Measurements from ENCODE around the gene SETD5. TPM values are rescaled to one million over a fixed set of nuclear protein-coding genes. Genes with fewer than 3 reads are reported as not detected.

SETD5 gene
- total RNA-seq, 3 donors from 2014 or later: 63.0 to 135 (median 118) TPM

- Histone ChIP-seq H3K9me3 (no peaks in the 10 kb centered on the region), H3K27me3 (no peaks in the 10 kb centered on the region), H3K36me3 (no peaks in the 10 kb centered on the region), H3K4me3 (peak overlapping the region; percentile 95 to 97 (median 95)), H3K4me1 (peaks cover 3 to 37% of the 10 kb centered on the region in 2 donors), H3K27ac (peak overlapping the region; percentile 100)
- intact Hi-C loops (cut with DNase I; ENCODE audit: low total_unique reads): loop anchor here (10.0 kb wide), 1 partner anchor 397 kb away; the partner anchor contains the start of genes ARPC4 and TADA3
- peak; percentile 52 to 54 for DNase-seq (ENCODE audit: low spot score in 2 of 2)
- peak; percentile 46 for TF ChIP-seq POLR2A (IDR thresholded peaks at IDR 0.05)
- TF ChIP-seq, protein P1, sequence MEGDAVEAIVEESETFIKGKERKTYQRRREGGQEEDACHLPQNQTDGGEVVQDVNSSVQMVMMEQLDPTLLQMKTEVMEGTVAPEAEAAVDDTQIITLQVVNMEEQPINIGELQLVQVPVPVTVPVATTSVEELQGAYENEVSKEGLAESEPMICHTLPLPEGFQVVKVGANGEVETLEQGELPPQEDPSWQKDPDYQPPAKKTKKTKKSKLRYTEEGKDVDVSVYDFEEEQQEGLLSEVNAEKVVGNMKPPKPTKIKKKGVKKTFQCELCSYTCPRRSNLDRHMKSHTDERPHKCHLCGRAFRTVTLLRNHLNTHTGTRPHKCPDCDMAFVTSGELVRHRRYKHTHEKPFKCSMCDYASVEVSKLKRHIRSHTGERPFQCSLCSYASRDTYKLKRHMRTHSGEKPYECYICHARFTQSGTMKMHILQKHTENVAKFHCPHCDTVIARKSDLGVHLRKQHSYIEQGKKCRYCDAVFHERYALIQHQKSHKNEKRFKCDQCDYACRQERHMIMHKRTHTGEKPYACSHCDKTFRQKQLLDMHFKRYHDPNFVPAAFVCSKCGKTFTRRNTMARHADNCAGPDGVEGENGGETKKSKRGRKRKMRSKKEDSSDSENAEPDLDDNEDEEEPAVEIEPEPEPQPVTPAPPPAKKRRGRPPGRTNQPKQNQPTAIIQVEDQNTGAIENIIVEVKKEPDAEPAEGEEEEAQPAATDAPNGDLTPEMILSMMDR (IDR thresholded peaks at IDR 0.05): no peak
- peak in 2 of 3 donors; percentile 30 to 39 for TF ChIP-seq POLR2AphosphoS5 (IDR thresholded peaks at IDR 0.05)
Observed at GRCh38 chr3:9397906-9398699, 688 bp downstream of the SETD5 start.

GRCh38 chr3:9398700-9399336 lies 1.4 kb downstream of the SETD5 start:
- H3K27ac ChIP-seq: peak overlapping the region; percentile 100
- no peaks in the 10 kb centered on the region for H3K36me3 ChIP-seq
- TF ChIP-seq POLR2A (IDR thresholded peaks at IDR 0.05) (no peak), POLR2AphosphoS5 (IDR thresholded peaks at IDR 0.05) (no peak)
- TF ChIP-seq, protein P1 (IDR thresholded peaks at IDR 0.05): no peak
- H3K27me3 ChIP-seq: no peaks in the 10 kb centered on the region
- intact Hi-C loops (cut with DNase I; ENCODE audit: low total_unique reads): loop anchor here (10.0 kb wide), 1 partner anchor 396 kb away; the partner anchor contains the start of genes ARPC4 and TADA3
- DNase-seq (ENCODE audit: low spot score in 2 of 2): no peak
- peak overlapping the region; percentile 95 to 97 (median 95) for H3K4me3 ChIP-seq
- peaks cover 3 to 41% of the 10 kb centered on the region in 2 donors for H3K4me1 ChIP-seq
- no peaks in the 10 kb centered on the region for H3K9me3 ChIP-seq

DNA sequence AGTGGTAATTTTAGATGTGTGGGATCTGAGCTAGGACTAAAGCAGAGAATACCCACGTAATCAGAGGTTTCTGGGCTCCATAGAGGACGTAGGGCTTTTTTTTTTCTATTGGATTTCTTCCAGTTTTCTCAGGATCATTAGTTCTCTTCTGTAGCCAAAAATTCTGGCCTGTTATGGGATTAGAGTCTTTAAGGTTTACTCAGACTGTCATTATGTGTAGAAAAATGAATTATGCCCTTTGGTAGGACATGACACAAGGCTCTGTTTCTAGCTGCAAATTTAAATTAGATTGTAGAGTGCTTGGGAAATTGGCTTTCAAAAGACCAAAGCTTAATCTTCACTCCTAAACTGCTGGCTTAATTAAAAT lies 1.9 kb downstream of the SETD5 start:
- Histone ChIP-seq H3K4me1 (peaks cover 3 to 38% of the 10 kb centered on the region in 2 donors), H3K4me3 (peak overlapping the region; percentile 95 to 97 (median 95)), H3K27ac (peak overlapping the region; percentile 100), H3K36me3 (no peaks in the 10 kb centered on the region), H3K9me3 (no peaks in the 10 kb centered on the region), H3K27me3 (no peaks in the 10 kb centered on the region)
- no peak for DNase-seq (ENCODE audit: low spot score in 2 of 2)
- TF ChIP-seq, protein P1 (IDR thresholded peaks at IDR 0.05): no peak
- no peak for TF ChIP-seq POLR2A (IDR thresholded peaks at IDR 0.05)
- no peak for TF ChIP-seq POLR2AphosphoS5 (IDR thresholded peaks at IDR 0.05)
- intact Hi-C loops (cut with DNase I; ENCODE audit: low total_unique reads): loop anchor here (10.0 kb wide), 1 partner anchor 395 kb away; the partner anchor contains the start of genes ARPC4 and TADA3

DNA sequence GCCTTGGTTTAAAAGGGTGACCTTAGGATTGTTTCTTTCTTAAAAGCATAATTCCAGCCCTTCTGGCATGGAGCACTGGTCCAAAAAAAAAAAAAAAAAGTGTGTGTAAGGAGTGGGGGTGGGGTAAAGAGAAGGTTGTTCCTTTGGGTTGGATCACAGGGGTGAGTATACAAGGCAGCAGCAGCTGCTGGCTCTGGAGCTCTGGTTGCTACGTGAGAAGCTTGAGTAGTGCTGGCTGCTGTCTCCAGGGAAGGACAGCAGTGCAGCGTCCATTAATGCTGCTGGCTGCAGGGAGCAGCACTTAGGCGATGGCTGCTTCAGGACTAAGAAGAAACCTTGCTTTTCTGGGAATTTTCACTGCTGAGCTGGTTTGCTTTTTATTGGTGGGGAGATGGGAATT lies 2.3 kb downstream of the SETD5 start:
- no peaks in the 10 kb centered on the region for H3K36me3 ChIP-seq
- peak overlapping the region; percentile 100 for H3K27ac ChIP-seq
- TF ChIP-seq POLR2A (IDR thresholded peaks at IDR 0.05) (no peak), POLR2AphosphoS5 (IDR thresholded peaks at IDR 0.05) (peak; percentile 27 to 51 (median 37))
- intact Hi-C loops (cut with DNase I; ENCODE audit: low total_unique reads): loop anchor here (10.0 kb wide), 1 partner anchor 395 kb away; the partner anchor contains the start of genes ARPC4 and TADA3
- H3K9me3 ChIP-seq: no peaks in the 10 kb centered on the region
- H3K4me1 ChIP-seq: peaks cover 3 to 33% of the 10 kb centered on the region in 2 donors
- H3K4me3 ChIP-seq: peak overlapping the region in 2 of 3 donors; percentile 95
- H3K27me3 ChIP-seq: no peaks in the 10 kb centered on the region
- DNase-seq (ENCODE audit: low spot score in 2 of 2): peak; percentile 54 to 66

- TF ChIP-seq POLR2AphosphoS5 (IDR thresholded peaks at IDR 0.05): no peak
- TF ChIP-seq, protein P1 (IDR thresholded peaks at IDR 0.05): no peak
- TF ChIP-seq POLR2A (IDR thresholded peaks at IDR 0.05): no peak
- peak overlapping the region in 1 of 3 donors; percentile 29 for H3K4me3 ChIP-seq
- DNase-seq (ENCODE audit: low spot score in 2 of 2): no peak
- no peaks in the 10 kb centered on the region for H3K9me3 ChIP-seq
- H3K36me3 ChIP-seq: no peaks in the 10 kb centered on the region
- H3K4me1 ChIP-seq: peaks cover 3 to 30% of the 10 kb centered on the region in 2 donors
- H3K27me3 ChIP-seq: no peaks in the 10 kb centered on the region
- H3K27ac ChIP-seq: peak overlapping the region; percentile 60 to 100
- intact Hi-C loops (cut with DNase I; ENCODE audit: low total_unique reads): no loop called here
Observed at GRCh38 chr3:9400616-9401015, 3.2 kb downstream of the SETD5 start.

All from breast epithelium (tissue), 4 donors.